Measurements from ENCODE around the gene DKC1. TPM values are rescaled to one million over a fixed set of nuclear protein-coding genes. Genes with fewer than 3 reads are reported as not detected.

Gene DKC1
- total RNA-seq, 1 experiment from 2014 or later = 160 TPM

DNA sequence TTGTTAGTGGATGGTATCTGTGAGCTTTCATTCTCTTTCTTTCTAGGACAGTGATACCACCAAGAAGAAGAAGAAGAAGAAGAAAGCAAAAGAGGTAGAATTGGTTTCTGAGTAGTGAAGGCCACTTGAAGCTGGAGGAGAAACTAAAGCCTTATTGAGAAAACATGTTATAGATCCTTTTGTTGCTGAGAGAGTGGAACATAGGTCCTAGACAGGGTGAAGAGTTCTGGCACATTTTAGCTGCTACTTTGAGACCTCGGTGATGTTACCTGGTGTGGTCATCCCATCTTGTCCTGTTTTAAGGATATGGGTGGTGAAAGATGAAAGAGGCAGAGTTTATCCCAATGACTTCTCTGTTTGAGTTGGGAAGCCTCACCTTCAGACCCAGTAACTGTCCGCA lies 14.1 kb downstream of the DKC1 start:
- H2AFZ ChIP-seq (ENCODE audit: low read length) = no peak overlapping the region
- WGBS (ENCODE audit: extremely low coverage, insufficient read length, low lambda C conversion rate) = no CpG with 5 or more reads among the region's 2 CpGs
- no peak overlapping the region for H2BK20ac ChIP-seq (ENCODE audit: low read depth, low read length, poor library complexity, severe bottlenecking)
- Mint-ChIP-seq H3K9me3 (peaks cover 70 to 78% of the 10 kb centered on the region in 2 experiments), H3K27ac (no peak overlapping the region), H3K36me3 (ENCODE audit: insufficient read depth in 1 of 3, low read depth in 3 of 3) (peaks cover 50 to 79% (median 58%) of the 10 kb centered on the region in 3 experiments), H3K4me1 (no peaks in the 10 kb centered on the region), H3K27me3 (ENCODE audit: low read depth) (no peaks in the 10 kb centered on the region; the same call in 1 of the 2 replicates), H3K4me3 (peak overlapping the region in 1 of 2 experiments; percentile 20; a peak in 1 of 5 replicates)
- H3K4ac ChIP-seq (ENCODE audit: low read depth, low read length) = no peak overlapping the region
- no peaks in the 10 kb centered on the region for H3K27me3 ChIP-seq (ENCODE audit: insufficient read depth, low read length)
- H3K23ac ChIP-seq (ENCODE audit: insufficient read length, low read depth, low read length) = no peak overlapping the region
- no peaks in the 10 kb centered on the region for H3K4me1 ChIP-seq (ENCODE audit: insufficient read depth, low read length)
- peaks cover 59% of the 10 kb centered on the region for H3K9me3 ChIP-seq (ENCODE audit: control insufficient read depth, low read depth, low read length)
- no peak overlapping the region for H3K14ac ChIP-seq (ENCODE audit: insufficient read depth, low read length)
- H3K79me2 ChIP-seq (ENCODE audit: insufficient read depth, low read length) = no peaks in the 10 kb centered on the region
- H3K79me1 ChIP-seq (ENCODE audit: insufficient read depth, low read depth, low read length, poor library complexity, severe bottlenecking) = no peaks in the 10 kb centered on the region
- DNase-seq = no peak
- no peak overlapping the region for H3K9ac ChIP-seq (ENCODE audit: extremely low read depth, insufficient read length, low read length)
- no peak overlapping the region for H3K18ac ChIP-seq (ENCODE audit: insufficient read length, low read depth, low read length)
- no peak overlapping the region for H3K4me2 ChIP-seq (ENCODE audit: insufficient read depth, insufficient read length, low read length)
- no peaks in the 10 kb centered on the region for H3K23me2 ChIP-seq (ENCODE audit: insufficient read length, low read depth, low read length, poor library complexity, severe bottlenecking)
- no peak overlapping the region for H2BK5ac ChIP-seq (ENCODE audit: insufficient read length, low read length)
- no peak overlapping the region for H2AK5ac ChIP-seq (ENCODE audit: insufficient read length, low read length)
- H4K20me1 ChIP-seq (ENCODE audit: control insufficient read depth, insufficient read depth, insufficient read length) = no peaks in the 10 kb centered on the region
- no peak overlapping the region for H2BK120ac ChIP-seq (ENCODE audit: low read depth, low read length, poor library complexity, severe bottlenecking)
- no peak overlapping the region for H3K27ac ChIP-seq (ENCODE audit: insufficient read length, low read depth, low read length)
- H3K56ac ChIP-seq (ENCODE audit: insufficient read length, low read depth, low read length) = no peak overlapping the region
- H2BK12ac ChIP-seq (ENCODE audit: insufficient read length, low read depth, low read length) = no peak overlapping the region
- no peak overlapping the region for H2BK15ac ChIP-seq (ENCODE audit: low read depth, low read length)
- no peak overlapping the region for H3T11ph ChIP-seq (ENCODE audit: low read length)
- no peak overlapping the region for H4K91ac ChIP-seq (ENCODE audit: insufficient read length, low read depth, low read length)
- no peak overlapping the region for H4K5ac ChIP-seq (ENCODE audit: insufficient read length, low read depth, low read length)
- TF ChIP-seq, protein P1, sequence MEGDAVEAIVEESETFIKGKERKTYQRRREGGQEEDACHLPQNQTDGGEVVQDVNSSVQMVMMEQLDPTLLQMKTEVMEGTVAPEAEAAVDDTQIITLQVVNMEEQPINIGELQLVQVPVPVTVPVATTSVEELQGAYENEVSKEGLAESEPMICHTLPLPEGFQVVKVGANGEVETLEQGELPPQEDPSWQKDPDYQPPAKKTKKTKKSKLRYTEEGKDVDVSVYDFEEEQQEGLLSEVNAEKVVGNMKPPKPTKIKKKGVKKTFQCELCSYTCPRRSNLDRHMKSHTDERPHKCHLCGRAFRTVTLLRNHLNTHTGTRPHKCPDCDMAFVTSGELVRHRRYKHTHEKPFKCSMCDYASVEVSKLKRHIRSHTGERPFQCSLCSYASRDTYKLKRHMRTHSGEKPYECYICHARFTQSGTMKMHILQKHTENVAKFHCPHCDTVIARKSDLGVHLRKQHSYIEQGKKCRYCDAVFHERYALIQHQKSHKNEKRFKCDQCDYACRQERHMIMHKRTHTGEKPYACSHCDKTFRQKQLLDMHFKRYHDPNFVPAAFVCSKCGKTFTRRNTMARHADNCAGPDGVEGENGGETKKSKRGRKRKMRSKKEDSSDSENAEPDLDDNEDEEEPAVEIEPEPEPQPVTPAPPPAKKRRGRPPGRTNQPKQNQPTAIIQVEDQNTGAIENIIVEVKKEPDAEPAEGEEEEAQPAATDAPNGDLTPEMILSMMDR (conservative IDR thresholded peaks at IDR 0.05) = no peak
- H4K8ac ChIP-seq (replicated peaks; ENCODE audit: insufficient read length, low read depth, low read length) = no peak overlapping the region

Measured in H9 (cell line).